ENCODE data around the gene TBC1D7. TPM values are rescaled to one million over a fixed set of nuclear protein-coding genes. Genes with fewer than 3 reads are reported as not detected.
A peak's percentile ranks its signal among the peaks of the same experiment; 100 is the strongest.

TBC1D7 gene
- 10 to 100 TPM in 1 of 4 donors, 1 to 10 TPM in 3; 5.7 to 14.9 (median 6.6) TPM for total RNA-seq

DNA sequence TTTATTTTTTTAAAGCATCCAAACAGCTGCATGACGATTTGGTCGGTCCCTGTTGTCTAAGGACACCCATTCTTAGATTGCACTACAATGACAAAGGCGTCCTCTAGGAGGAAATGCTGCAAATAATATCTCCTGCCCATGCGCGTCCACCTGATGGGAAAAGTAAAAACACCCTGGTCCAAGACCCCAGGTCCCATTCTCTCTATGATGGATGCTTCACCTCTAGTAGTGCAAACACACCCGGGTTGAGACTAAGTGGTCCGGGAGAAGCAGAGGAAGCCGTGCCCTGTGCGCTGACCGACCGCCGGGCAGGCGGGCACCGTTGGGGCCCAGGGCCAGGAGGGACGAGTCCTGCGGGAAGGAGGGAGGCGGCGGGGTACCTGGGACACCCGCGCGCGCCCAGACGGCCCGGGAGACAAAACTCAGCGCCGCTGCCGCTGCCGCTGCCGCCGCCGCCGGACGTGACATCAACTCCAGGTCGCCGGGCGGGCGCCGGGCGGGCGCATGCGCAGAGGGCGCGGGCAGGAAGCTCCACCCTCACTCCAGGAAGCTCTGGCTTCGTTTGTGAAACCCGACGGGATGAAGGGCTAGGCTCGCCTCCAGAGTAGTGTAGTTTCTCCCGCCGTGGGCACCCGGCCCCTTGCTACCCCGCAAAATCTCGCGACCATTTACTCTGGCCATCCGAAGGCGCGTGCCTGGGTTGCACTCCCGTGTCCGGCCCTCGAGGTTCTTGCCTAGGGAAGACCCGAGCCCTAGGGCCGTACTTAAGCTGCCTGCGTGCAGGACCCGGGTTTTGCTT, at the start of gene TBC1D7:
TBC1D7 (minus strand) TSS at position 462 of the 799 bp plus-strand sequence. CDS start 1,639 bp downstream, outside the sequence.
- TF ChIP-seq, protein P1, sequence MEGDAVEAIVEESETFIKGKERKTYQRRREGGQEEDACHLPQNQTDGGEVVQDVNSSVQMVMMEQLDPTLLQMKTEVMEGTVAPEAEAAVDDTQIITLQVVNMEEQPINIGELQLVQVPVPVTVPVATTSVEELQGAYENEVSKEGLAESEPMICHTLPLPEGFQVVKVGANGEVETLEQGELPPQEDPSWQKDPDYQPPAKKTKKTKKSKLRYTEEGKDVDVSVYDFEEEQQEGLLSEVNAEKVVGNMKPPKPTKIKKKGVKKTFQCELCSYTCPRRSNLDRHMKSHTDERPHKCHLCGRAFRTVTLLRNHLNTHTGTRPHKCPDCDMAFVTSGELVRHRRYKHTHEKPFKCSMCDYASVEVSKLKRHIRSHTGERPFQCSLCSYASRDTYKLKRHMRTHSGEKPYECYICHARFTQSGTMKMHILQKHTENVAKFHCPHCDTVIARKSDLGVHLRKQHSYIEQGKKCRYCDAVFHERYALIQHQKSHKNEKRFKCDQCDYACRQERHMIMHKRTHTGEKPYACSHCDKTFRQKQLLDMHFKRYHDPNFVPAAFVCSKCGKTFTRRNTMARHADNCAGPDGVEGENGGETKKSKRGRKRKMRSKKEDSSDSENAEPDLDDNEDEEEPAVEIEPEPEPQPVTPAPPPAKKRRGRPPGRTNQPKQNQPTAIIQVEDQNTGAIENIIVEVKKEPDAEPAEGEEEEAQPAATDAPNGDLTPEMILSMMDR (IDR thresholded peaks at IDR 0.05 in 4 of 5, conservative IDR thresholded peaks at IDR 0.05 in 1 of 5): peak in 2 of 5 experiments; percentile 9 to 24
- peak; percentile 83 to 84 for TF ChIP-seq POLR2A (IDR thresholded peaks at IDR 0.05)
- DNase-seq (peak; percentile 83 to 91), ATAC-seq (peak; percentile 98 to 99)
- H3K27ac ChIP-seq: peak within 1 kb of the TSS; percentile 90 to 97 (median 96)
- H3K4me1 ChIP-seq: peaks cover 13 to 19% of the 10 kb centered on the region in 2 donors
- peaks cover 0 to 3% of the 10 kb centered on the region in 2 donors for H3K36me3 ChIP-seq
- no peaks in the 10 kb centered on the region for H3K9me3 ChIP-seq
- H3K4me3 ChIP-seq: peak within 1 kb of the TSS; percentile 89 to 98 (median 94)
- intact Hi-C loops (cut with DNase I; ENCODE audit: low total_unique reads) (loop anchor here (1.0 to 5.0 kb wide), 3 partner anchors 247 to 484 kb away; partner anchors contain the start of genes MCUR1, NOL7 and SIRT5), in situ Hi-C loops (cut with MboI; ENCODE audit: low sequenced_read_pairs in 4 of 4) (loop anchor here in 2 of 4 donors (10.0 to 25.0 kb wide), 3 partner anchors 413 to 734 kb away; no protein-coding TSS in a partner anchor)
- H3K27me3 ChIP-seq: no peaks in the 10 kb centered on the region

DNA sequence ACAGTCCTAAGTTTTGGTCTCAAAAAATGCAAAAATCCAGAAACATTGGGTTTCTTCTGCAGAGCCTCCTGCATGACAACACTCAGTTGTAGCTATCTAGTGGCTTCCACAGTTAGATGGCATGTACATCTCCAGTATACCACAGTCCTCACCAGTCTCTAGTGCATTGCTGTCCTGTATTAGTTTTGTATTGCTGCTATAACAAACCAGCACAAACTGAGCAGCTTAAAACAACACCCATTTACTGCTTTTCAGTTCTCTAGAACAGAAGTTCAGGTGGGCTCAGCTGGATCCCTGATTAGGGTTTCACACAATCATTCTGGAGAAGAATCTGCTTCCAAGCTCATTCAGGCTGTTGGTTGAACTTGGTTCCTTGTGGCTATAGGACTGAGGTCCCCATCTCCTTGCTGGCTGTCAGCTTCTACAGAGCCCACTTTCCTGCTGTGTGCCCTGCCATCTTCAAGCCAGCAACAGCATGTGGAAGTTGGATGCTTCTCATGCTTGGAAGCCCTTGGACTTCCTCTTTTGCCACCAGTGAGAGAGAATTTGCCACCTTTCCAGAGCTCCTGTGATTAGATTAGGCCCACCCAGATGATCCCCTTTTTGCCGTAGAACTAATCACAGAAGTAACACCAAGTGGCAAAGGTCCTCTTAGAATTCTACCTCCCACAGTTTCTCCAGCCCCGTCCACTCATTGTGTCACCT, 48.9 kb upstream of the TBC1D7 start:
- in situ Hi-C loops (cut with MboI; ENCODE audit: low sequenced_read_pairs in 4 of 4): no loop called here
- H3K4me1 ChIP-seq: peaks cover 9 to 25% of the 10 kb centered on the region in 2 donors

DNA sequence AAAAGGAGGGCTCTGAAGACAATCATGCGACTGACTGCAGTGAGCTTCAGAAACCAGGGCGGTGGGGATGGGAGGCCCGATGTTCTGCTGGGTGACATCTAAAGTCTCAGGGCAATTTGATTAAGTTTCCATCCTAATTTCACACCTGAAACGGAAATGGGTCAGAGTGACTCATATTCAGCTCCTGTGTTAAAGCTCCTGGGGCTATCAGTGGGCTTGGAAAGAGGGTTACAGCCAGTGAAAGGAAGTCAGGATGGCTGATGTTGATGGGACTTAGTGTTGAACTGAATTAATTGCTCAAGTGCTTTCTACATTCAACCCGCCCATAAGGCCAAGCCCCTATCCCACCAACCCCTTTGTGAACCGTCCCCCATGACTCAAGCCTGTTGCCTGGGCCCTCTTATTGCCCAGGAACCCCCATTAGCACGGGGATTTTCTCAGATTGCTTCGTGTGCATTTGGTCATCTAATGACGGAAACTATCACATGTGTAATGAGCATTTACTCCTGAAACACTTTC, 47.1 kb upstream of the TBC1D7 start:
- DNase-seq (no peak), ATAC-seq (no peak)
- H3K36me3 ChIP-seq: peaks cover 0 to 13% of the 10 kb centered on the region in 2 donors
- intact Hi-C loops (cut with DNase I; ENCODE audit: low total_unique reads) (no loop called here), in situ Hi-C loops (cut with MboI; ENCODE audit: low sequenced_read_pairs in 4 of 4) (no loop called here)
- H3K4me1 ChIP-seq: peaks cover 16 to 18% of the 10 kb centered on the region in 2 donors
- H3K27ac ChIP-seq: no peak overlapping the region
- no peak overlapping the region for H3K4me3 ChIP-seq
- H3K9me3 ChIP-seq: no peaks in the 10 kb centered on the region
- H3K27me3 ChIP-seq: no peaks in the 10 kb centered on the region
- TF ChIP-seq, protein P1 (IDR thresholded peaks at IDR 0.05 in 4 of 5, conservative IDR thresholded peaks at IDR 0.05 in 1 of 5): no peak
- no peak for TF ChIP-seq POLR2A (IDR thresholded peaks at IDR 0.05)

More for the DNA sequence above, 48.9 kb upstream of the TBC1D7 start:
- Histone ChIP-seq H3K36me3 (peaks cover 0 to 13% of the 10 kb centered on the region in 2 donors), H3K9me3 (no peaks in the 10 kb centered on the region), H3K27me3 (no peaks in the 10 kb centered on the region), H3K4me3 (no peak overlapping the region), H3K27ac (no peak overlapping the region)
- no peak for ATAC-seq
- TF ChIP-seq POLR2A (IDR thresholded peaks at IDR 0.05): no peak
- TF ChIP-seq, protein P1 (IDR thresholded peaks at IDR 0.05 in 4 of 5, conservative IDR thresholded peaks at IDR 0.05 in 1 of 5): no peak
- intact Hi-C loops (cut with DNase I; ENCODE audit: low total_unique reads): no loop called here
- DNase-seq: no peak

DNA sequence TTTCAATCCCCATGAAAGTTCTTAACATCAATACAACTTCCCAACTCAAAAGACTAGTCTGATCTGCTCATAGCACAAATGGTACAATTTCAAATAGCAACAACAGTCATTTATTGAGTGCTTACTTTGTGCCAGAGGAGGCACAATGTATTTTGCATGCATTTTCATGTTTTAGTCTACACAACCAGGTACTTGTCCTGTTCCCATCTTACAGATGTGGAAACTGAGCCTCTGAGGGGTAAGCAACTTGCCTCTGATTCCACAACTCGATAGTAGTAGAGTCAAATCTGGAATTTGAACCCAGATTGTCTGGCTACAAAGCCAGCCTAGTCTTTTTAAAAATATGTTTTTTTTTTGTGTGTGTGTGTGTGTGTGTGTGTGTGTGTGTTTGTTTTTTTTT, 45.6 kb upstream of the TBC1D7 start:
- TF ChIP-seq POLR2A (IDR thresholded peaks at IDR 0.05): no peak
- TF ChIP-seq, protein P1 (IDR thresholded peaks at IDR 0.05 in 4 of 5, conservative IDR thresholded peaks at IDR 0.05 in 1 of 5): no peak
- H3K27ac ChIP-seq: no peak overlapping the region
- intact Hi-C loops (cut with DNase I; ENCODE audit: low total_unique reads) (no loop called here), in situ Hi-C loops (cut with MboI; ENCODE audit: low sequenced_read_pairs in 4 of 4) (no loop called here)
- ATAC-seq: no peak
- no peaks in the 10 kb centered on the region for H3K9me3 ChIP-seq
- H3K4me3 ChIP-seq: no peak overlapping the region
- H3K36me3 ChIP-seq: peaks cover 0 to 13% of the 10 kb centered on the region in 2 donors
- peaks cover 17% of the 10 kb centered on the region in 2 donors for H3K4me1 ChIP-seq
- H3K27me3 ChIP-seq: no peaks in the 10 kb centered on the region
- no peak for DNase-seq
